H1 (cell line): ENCODE measurements around the gene USP49.

ENCODE experiments used
- CBX8 ChIP-seq: fragments of 300-800, 300-1000 bp; sonication (generic); IDR thresholded peaks from 2 replicates; pipeline ENCODE4 v1.7.1; 2016; ENCODE audit warnings: low read depth, low read length, borderline replicate concordance
- POLR2AphosphoS5 ChIP-seq: IDR thresholded peaks from 2 replicates; pipeline ENCODE4 v1.6.1; 2011; ENCODE audit warnings: low read depth, low read length
- SP2 ChIP-seq: IDR thresholded peaks from 2 replicates; pipeline ENCODE4 v1.6.1; 2012; ENCODE audit warnings: mild to moderate bottlenecking, low read length, inconsistent platforms
- SRF ChIP-seq: IDR thresholded peaks from 2 replicates; pipeline ENCODE4 v1.6.1; 2011; ENCODE audit warnings: mild to moderate bottlenecking, low read depth, low read length, moderate library complexity
- TF ChIP-seq, protein P1 (sequence below), 3 experiments: IDR thresholded peaks; 1 replicate in 2 of 3; 2 replicates in 1 of 3; pipeline versions ENCODE4 v1.5.1 to v1.6.1; 2011; ENCODE audit warnings: low read length in 3 of 3, mild to moderate bottlenecking in 3 of 3, inconsistent platforms in 2 of 3, low read depth in 1 of 3, moderate library complexity in 1 of 3; ENCODE audit not compliant: insufficient read depth in 1 of 3; ENCODE audit errors: control extremely low read depth in 1 of 3

GRCh38 chr6:41885930-41886329, 9.2 kb downstream of the USP49 start:
- TF ChIP-seq, protein P1, sequence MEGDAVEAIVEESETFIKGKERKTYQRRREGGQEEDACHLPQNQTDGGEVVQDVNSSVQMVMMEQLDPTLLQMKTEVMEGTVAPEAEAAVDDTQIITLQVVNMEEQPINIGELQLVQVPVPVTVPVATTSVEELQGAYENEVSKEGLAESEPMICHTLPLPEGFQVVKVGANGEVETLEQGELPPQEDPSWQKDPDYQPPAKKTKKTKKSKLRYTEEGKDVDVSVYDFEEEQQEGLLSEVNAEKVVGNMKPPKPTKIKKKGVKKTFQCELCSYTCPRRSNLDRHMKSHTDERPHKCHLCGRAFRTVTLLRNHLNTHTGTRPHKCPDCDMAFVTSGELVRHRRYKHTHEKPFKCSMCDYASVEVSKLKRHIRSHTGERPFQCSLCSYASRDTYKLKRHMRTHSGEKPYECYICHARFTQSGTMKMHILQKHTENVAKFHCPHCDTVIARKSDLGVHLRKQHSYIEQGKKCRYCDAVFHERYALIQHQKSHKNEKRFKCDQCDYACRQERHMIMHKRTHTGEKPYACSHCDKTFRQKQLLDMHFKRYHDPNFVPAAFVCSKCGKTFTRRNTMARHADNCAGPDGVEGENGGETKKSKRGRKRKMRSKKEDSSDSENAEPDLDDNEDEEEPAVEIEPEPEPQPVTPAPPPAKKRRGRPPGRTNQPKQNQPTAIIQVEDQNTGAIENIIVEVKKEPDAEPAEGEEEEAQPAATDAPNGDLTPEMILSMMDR (IDR thresholded peaks at IDR 0.05; ENCODE audit: control extremely low read depth in 1 of 3, insufficient read depth in 1 of 3, low read depth in 1 of 3, low read length in 3 of 3) = no peak
- no peak for TF ChIP-seq SP2
- TF ChIP-seq POLR2AphosphoS5 = no peak
- no peak for TF ChIP-seq CBX8
- no peak for TF ChIP-seq SRF
